ENCODE results near the gene PM20D2.

PM20D2 gene

DNA sequence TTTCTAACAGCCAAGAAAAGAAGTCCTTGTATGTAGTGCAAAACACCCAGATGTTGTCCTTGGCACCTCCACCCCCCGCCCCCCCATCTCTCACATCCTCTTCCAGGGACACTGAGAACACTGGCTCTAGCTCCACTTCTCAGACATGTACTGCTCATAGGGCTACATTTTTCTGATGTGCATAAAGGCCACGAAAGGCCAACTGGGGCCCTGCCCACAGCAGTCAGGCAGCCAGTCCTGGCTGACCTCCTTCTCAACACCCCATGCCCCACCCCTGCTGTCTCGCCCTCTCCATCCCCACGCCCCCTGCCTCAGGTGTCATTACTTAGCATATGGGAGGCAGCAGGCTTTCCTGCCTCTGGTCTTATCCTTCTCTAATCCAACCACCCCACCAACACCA lies 60.0 kb downstream of the PM20D2 start:
- DNase-seq: no peak

DNA sequence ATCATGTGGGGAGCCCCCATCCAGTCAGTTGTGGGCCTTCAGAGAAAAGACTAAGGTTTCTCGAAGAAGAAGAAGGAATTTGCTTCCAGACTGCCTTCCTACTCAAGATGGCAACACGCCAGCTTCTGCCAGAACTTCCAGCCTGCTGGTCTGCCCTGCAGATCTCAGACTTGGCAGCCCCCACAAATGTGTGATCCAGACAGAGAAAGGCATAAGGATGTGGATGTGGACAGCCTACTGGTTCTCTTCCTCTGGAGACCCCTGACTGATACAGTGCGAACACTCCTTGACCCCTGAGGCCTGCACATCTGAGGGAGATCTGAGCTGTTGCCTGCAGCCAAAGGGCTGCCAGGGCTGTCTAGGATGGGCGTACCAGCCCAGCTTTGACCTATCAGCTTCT lies 62.7 kb downstream of the PM20D2 start:
- DNase-seq: no peak

DNA sequence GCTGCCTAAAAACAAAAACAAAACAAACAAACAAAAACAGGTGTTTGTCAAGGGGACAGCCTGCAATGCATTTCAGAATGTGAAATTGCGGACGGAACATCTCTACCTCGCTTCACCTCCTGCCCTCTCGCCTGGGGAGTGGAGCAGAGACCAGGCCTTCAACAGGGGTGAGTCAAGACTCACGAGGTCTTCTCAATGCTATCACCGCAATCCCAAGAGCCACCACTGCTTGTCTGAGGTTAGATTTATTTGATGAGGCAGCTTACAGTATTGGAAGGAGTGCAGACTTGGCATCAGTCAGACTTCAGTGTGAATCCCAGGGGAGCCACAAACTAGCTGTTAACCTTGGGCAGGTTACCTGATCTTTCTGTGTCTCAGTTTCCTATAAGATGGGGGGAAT lies 63.6 kb downstream of the PM20D2 start:
- no peak for DNase-seq

DNA sequence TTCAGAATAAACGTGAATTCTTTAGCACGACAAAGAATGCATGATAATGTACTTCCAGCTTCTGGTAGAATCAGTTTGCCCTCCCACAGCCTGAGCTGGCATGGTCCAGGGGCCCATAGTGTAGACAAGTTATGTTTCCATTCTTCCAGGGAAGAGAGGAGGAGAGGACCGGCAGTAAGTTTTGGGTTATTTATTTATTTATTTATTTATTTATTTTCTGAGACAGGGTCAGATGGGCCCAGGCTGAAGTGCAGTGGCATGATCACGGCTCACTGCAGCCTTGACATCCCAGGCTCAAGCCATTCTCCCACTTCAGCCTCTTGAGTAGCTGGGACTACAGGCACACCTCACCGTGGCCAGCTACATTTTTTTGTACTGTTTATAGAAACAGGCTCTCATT lies 66.6 kb downstream of the PM20D2 start:
- DNase-seq: no peak

DNA sequence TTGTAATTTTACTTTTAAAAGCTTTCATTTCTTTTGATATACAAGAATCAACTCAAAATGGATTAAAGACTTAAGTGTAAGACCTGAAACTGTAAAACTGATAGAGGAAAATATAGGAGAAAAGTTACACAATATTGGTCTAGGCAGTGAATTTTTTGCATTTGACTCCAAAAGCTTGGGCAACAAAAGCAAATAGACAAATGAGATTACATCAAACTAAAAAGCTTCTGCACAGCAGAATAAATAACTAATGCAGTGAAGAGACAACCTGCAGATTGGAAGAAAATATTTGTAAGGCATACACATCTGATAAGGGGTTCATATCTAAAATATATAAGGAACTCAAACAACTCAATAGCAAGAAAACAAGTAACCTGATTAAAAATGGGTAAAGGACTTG lies 68.3 kb downstream of the PM20D2 start:
- no peak for DNase-seq

All from right hindlimb (tissue), 1 donor.